ENCODE results near the gene CD81. TPM values are rescaled to one million over a fixed set of nuclear protein-coding genes. Genes with fewer than 3 reads are reported as not detected.
"Not testable (repeated sequence)": the region's sequence is repeated elsewhere in the genome, so short reads cannot be mapped to it uniquely, and the experiment has no call there.

Gene CD81
- total RNA-seq, 2 experiments from 2014 or later: 177 to 178 TPM

DNA sequence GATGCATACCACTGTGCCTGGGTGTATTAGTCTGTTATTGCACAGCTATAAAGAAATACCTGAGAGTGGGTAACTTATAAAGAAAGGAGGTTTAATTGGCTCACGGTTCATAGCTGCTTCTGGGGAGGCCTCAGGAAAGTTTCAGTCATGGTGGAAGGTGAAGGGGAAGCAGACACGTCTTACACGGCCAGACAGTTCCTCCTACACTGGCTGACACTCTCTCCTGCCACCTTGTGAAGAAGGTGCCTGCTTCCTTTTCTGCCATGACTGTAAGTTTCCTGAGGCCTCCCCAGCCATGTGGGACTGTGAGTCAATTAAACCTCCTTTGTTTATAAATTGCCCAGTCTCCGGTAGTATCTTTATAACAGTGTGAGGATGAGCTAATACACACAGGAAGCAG lies 33.6 kb upstream of the CD81 start:
- DNase-seq: no peak
- CTCF ChIA-PET: interaction anchor here (0.6 kb wide), 1 partner anchor 59 kb away, joined by 3 read pairs; no protein-coding TSS in a partner anchor
- intact Hi-C loops (cut with micrococcal nuclease): no loop called here
- H3K36me3 Mint-ChIP-seq: no peaks in the 10 kb centered on the region
- no peak overlapping the region for H3K4me3 Mint-ChIP-seq
- H3K27ac Mint-ChIP-seq: no peak overlapping the region
- H3K4me1 Mint-ChIP-seq (ENCODE audit: low read depth): no peaks in the 10 kb centered on the region
- peaks cover 8% of the 10 kb centered on the region for H3K9me3 Mint-ChIP-seq
- POLR2A ChIA-PET: no interaction called here
- H3K27me3 Mint-ChIP-seq: peaks cover 3% of the 10 kb centered on the region

DNA sequence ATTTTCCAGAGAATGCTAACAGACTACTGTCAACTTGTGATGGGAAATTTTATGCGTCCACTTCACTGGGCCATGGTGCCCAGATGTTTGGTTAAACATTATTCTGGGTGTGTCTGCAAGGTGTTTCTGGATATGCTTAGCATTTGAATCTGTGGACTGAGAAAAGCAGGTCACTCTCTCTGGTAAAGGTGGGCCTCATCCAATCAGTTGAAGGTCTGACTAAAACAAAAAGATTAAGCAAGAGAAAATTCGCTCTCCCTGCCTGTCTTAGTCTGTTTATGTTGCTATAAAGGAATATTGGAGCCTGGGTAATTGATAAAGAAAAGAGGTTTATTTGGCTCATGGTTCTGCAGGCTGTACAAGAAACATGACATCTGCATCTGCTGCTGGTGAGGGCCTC lies 32.1 kb upstream of the CD81 start:
- H3K9me3 Mint-ChIP-seq: peaks cover 17% of the 10 kb centered on the region
- H3K27ac Mint-ChIP-seq: no peak overlapping the region
- no peak overlapping the region for H3K4me3 Mint-ChIP-seq
- CTCF ChIA-PET: no interaction called here
- no peaks in the 10 kb centered on the region for H3K36me3 Mint-ChIP-seq
- POLR2A ChIA-PET: no interaction called here
- H3K4me1 Mint-ChIP-seq (ENCODE audit: low read depth): no peaks in the 10 kb centered on the region
- no peak for DNase-seq
- intact Hi-C loops (cut with micrococcal nuclease): no loop called here
- H3K27me3 Mint-ChIP-seq: no peaks in the 10 kb centered on the region

DNA sequence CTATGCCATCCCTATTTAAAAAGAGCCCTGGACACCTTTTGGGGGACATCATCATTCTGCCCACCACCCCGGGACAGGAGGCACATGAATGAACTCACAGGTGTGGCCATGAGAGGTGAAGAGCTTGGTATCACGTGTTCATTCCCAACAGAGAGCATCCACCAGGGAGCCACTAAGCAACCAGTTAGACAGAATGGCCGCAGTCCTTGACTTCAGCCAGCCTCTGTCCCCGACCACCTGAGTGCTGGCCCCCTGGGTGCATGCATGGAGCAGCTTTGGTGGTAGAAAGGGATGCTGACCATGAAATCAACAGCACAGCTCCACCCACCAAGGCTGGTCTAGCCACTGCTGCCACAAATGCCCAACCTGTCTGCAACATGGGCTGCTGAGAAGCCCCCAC lies 31.1 kb upstream of the CD81 start:
- no peaks in the 10 kb centered on the region for H3K27me3 Mint-ChIP-seq
- H3K36me3 Mint-ChIP-seq: no peaks in the 10 kb centered on the region
- ChIA-PET CTCF (interaction anchor here (1.0 to 1.2 kb wide), 2 partner anchors 9 to 74 kb away, joined by 3 to 7 read pairs; no protein-coding TSS in a partner anchor), POLR2A (no interaction called here)
- intact Hi-C loops (cut with micrococcal nuclease): no loop called here
- no peaks in the 10 kb centered on the region for H3K4me1 Mint-ChIP-seq (ENCODE audit: low read depth)
- H3K27ac Mint-ChIP-seq: no peak overlapping the region
- H3K4me3 Mint-ChIP-seq: no peak overlapping the region
- peaks cover 17% of the 10 kb centered on the region for H3K9me3 Mint-ChIP-seq
- no peak for DNase-seq

DNA sequence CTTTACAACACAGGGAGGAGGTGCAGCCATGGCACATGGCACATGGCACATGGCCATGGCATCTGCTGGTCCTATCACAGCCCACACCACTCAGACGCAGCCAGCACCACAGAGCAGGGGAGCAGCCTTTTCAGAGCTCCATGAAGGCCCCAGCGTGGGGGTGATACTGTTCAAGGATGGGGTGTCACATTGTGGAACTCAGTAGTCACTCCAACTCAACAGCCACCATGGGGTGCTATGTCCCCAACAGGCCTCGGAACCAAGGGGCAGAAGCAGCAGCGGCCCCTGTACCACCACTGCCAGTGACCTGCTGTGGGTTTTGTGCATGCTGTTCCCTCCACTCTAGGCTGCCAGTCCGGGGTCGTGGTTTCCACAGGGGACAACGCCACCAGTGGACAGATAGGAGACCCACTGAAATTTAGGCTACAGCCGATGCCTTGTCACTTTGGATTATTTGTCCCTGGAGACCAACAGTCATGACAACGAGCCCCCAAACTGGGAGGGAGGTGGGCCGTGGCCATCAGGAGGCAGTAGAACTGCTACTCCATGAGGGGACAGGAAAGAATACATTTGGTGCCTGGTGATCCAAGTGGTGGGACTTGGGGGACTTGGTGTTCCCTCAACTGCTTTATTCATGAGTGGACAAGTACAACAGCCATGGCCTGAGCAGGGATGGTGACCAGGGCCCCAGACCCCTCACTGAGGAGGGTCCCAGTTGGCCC lies 30.4 kb upstream of the CD81 start:
- no peak overlapping the region for H3K27ac Mint-ChIP-seq
- intact Hi-C loops (cut with micrococcal nuclease): no loop called here
- H3K27me3 Mint-ChIP-seq: no peaks in the 10 kb centered on the region
- ChIA-PET CTCF (interaction anchor here (1.0 to 1.2 kb wide), 2 partner anchors 10 to 73 kb away, joined by 3 to 7 read pairs; no protein-coding TSS in a partner anchor), POLR2A (no interaction called here)
- peaks cover 17% of the 10 kb centered on the region for H3K9me3 Mint-ChIP-seq
- H3K36me3 Mint-ChIP-seq: no peaks in the 10 kb centered on the region
- no peaks in the 10 kb centered on the region for H3K4me1 Mint-ChIP-seq (ENCODE audit: low read depth)
- no peak overlapping the region for H3K4me3 Mint-ChIP-seq
- DNase-seq: no peak

DNA sequence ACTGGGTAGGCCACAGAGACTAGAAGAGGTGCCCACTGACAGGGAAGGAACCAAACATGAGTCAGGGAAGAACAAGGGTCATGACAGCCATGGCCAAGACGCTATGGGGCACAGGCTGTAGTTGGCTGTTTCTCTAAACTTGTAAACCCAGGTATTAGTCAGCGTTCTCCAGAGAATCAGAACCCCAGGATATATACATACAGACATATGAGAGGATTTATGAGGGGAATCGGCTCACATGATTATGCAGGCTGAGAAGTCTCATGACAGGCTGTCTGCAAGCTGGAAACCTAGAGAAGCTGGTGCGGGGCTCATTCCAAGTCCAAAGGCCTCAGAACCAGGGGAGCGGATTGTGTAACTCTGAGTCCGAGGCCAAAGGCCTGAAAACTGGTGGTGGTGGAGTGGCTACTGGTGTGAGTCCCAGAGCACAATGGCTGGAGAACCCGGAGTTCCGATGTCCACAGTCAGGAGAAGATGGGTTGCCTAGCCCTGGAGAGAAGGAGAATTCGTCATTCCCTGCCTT lies 29.7 kb upstream of the CD81 start:
- no peaks in the 10 kb centered on the region for H3K36me3 Mint-ChIP-seq
- H3K4me3 Mint-ChIP-seq: no peak overlapping the region
- ChIA-PET CTCF (no interaction called here), POLR2A (no interaction called here)
- no peaks in the 10 kb centered on the region for H3K4me1 Mint-ChIP-seq (ENCODE audit: low read depth)
- intact Hi-C loops (cut with micrococcal nuclease): no loop called here
- DNase-seq: no peak
- H3K27me3 Mint-ChIP-seq: no peaks in the 10 kb centered on the region
- peaks cover 17% of the 10 kb centered on the region for H3K9me3 Mint-ChIP-seq
- H3K27ac Mint-ChIP-seq: no peak overlapping the region

DNA sequence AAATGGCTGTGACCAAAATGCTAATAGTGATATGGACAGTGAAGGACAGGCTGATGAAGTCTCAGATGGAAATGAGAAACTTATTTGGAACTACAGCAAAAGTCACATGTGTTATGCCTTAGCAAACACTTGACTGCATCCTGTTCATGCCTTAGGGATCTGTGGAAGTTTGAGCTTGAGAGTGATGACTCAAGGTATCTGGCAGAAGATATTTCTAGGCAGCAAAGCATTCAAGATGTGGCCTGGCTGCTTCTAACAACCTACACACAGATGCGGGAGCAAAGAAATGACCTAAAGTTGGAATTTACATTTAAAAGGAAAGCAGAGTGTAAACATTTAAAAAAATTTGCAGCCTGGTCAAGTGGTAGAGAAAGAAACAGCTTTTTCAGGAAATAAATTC lies 28.1 kb upstream of the CD81 start:
- H3K4me3 Mint-ChIP-seq: no peak overlapping the region
- H3K27ac Mint-ChIP-seq: no peak overlapping the region
- intact Hi-C loops (cut with micrococcal nuclease): no loop called here
- H3K4me1 Mint-ChIP-seq (ENCODE audit: low read depth): no peaks in the 10 kb centered on the region
- H3K9me3 Mint-ChIP-seq: peaks cover 16% of the 10 kb centered on the region
- no peaks in the 10 kb centered on the region for H3K36me3 Mint-ChIP-seq
- POLR2A ChIA-PET: no interaction called here
- DNase-seq: no peak
- no peaks in the 10 kb centered on the region for H3K27me3 Mint-ChIP-seq
- CTCF ChIA-PET: no interaction called here

DNA sequence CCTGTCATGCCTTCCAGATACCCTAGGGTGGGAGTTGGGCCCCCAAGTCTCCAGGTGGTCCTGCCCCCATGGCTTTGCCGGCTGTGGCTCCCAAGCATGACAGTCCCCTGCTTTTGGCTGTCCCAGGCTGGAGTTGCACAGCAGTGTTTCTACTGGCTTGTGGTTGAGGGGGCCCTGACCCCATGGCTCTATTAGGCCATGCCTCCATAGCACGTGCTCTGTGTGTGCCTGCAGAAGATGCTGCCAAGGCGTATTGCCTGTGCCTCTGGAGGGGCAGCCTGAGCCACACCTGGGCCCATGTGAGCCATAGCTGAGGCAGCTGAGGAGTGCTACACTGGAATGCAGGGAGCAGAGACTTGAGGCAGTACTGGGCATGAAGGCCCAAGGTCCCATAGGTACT lies 25.4 kb upstream of the CD81 start:
- Mint-ChIP-seq H3K4me3 (no peak overlapping the region), H3K4me1 (ENCODE audit: low read depth) (no peaks in the 10 kb centered on the region), H3K27me3 (no peaks in the 10 kb centered on the region), H3K27ac (no peak overlapping the region), H3K36me3 (no peaks in the 10 kb centered on the region), H3K9me3 (peaks cover 9% of the 10 kb centered on the region)
- no peak for DNase-seq
- ChIA-PET POLR2A (no interaction called here), CTCF (interaction anchor here (0.8 kb wide), 1 partner anchor 69 kb away, joined by 3 read pairs; no protein-coding TSS in a partner anchor)
- intact Hi-C loops (cut with micrococcal nuclease): no loop called here

DNA sequence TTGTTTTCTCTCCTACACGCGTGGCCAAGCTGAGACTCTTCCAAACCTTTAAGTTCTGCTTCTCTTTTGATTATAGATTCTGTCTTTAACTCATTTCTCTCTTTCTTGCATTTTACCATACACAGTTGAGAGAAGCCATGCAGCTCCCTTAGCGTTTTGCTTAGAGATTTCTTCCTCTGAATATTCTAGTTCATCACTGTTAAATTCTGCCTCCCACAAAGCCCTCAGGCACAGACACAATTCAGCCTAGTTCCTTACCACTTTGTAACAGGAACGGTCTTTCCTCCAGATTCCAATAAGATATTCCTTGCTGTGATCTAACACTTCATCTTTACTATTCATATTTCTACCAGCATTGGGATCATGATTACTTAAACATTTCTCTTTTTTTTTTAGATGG lies 24.7 kb upstream of the CD81 start:
- intact Hi-C loops (cut with micrococcal nuclease): no loop called here
- ChIA-PET POLR2A (no interaction called here), CTCF (interaction anchor here (0.8 kb wide), 1 partner anchor 68 kb away, joined by 3 read pairs; no protein-coding TSS in a partner anchor)
- Mint-ChIP-seq H3K4me1 (ENCODE audit: low read depth) (no peaks in the 10 kb centered on the region), H3K4me3 (no peak overlapping the region), H3K27ac (no peak overlapping the region), H3K9me3 (peaks cover 9% of the 10 kb centered on the region), H3K27me3 (no peaks in the 10 kb centered on the region), H3K36me3 (no peaks in the 10 kb centered on the region)
- DNase-seq: no peak

DNA sequence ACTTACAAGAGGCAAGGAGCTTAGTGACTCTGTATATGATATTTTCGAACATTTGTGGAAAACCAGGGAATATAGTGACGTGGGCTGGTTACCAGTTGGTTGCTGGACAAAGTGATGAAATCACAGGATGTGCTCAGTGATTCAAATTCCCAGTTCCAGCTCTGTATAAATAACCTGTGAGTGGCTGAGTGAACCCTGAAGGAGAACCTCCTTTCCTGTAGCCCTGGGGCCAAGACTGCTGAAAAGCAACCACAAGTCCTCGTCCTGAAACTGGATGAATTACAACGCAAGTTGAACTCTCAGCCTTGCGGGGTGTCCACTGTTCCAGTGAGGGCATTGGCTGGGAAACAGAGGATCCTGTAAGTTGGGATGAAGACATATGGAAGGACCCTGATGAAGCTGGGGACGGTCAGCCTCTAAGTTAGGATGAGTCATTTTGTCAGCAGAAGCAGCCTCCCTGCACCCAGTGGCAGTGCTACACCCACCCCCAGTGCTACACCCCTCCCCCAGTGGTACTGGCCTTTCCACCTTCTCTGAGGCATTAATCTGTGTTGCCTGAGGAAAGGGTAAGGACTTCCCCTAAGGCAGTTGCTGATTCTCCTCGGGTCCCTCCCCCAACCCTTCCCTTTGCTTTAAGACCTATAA lies 22.0 kb upstream of the CD81 start:
- Mint-ChIP-seq H3K4me1 (ENCODE audit: low read depth) (no peaks in the 10 kb centered on the region), H3K36me3 (no peaks in the 10 kb centered on the region), H3K9me3 (no peaks in the 10 kb centered on the region), H3K4me3 (no peak overlapping the region), H3K27ac (no peak overlapping the region), H3K27me3 (no peaks in the 10 kb centered on the region)
- DNase-seq: no peak
- ChIA-PET CTCF (interaction anchor here (0.9 kb wide), 1 partner anchor 66 kb away, joined by 3 read pairs; no protein-coding TSS in a partner anchor), POLR2A (no interaction called here)
- intact Hi-C loops (cut with micrococcal nuclease): no loop called here

DNA sequence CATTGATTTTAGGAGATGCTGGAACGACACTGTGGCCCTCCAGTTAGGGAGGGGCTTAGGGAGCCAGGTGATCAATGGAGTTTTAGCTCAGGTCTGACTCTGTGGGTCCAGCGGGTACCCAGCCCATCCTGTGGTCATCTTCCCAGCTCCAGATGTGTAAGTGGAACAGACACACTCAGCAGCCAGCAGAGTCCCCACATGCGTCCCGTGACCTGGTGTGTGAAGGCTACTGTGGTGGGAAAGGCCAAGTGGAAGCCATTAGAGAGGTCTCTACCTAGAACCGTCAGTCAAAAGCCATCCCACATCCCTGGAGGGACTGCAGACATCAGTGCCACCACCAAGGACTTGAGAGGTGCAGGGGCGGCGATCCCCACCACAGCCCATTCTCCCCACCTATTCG lies 19.9 kb upstream of the CD81 start:
- H3K4me3 Mint-ChIP-seq: no peak overlapping the region
- ChIA-PET CTCF (no interaction called here), POLR2A (no interaction called here)
- intact Hi-C loops (cut with micrococcal nuclease): no loop called here
- DNase-seq: no peak
- H3K4me1 Mint-ChIP-seq (ENCODE audit: low read depth): no peaks in the 10 kb centered on the region
- H3K27ac Mint-ChIP-seq: no peak overlapping the region
- no peaks in the 10 kb centered on the region for H3K9me3 Mint-ChIP-seq
- H3K36me3 Mint-ChIP-seq: no peaks in the 10 kb centered on the region
- H3K27me3 Mint-ChIP-seq: no peaks in the 10 kb centered on the region

DNA sequence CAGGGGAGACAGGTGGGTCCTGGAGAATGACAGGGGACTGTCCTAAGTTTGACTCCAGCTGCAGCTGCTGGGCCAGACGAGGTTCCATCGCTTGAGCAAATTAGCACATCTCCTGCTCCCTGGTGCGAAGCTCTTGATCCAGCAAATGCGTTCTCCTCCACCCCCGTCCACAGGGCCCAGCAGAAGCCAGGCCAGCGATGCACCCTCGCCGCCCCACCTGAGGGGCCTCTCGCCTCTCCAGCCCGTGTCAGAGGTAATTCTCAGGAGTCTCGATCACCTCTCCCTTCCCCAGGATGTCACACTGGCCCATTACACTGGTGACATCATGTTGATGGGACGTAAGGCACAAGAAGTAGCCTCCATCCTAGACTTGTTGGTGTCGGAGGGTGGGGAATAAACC lies 19.5 kb upstream of the CD81 start:
- H3K27me3 Mint-ChIP-seq; H3K4me3 Mint-ChIP-seq; DNase-seq; H3K27ac Mint-ChIP-seq; POLR2A ChIA-PET; H3K36me3 Mint-ChIP-seq; H3K4me1 Mint-ChIP-seq (ENCODE audit: low read depth); intact Hi-C loops (cut with micrococcal nuclease); CTCF ChIA-PET; H3K9me3 Mint-ChIP-seq: not testable (repeated sequence)

DNA sequence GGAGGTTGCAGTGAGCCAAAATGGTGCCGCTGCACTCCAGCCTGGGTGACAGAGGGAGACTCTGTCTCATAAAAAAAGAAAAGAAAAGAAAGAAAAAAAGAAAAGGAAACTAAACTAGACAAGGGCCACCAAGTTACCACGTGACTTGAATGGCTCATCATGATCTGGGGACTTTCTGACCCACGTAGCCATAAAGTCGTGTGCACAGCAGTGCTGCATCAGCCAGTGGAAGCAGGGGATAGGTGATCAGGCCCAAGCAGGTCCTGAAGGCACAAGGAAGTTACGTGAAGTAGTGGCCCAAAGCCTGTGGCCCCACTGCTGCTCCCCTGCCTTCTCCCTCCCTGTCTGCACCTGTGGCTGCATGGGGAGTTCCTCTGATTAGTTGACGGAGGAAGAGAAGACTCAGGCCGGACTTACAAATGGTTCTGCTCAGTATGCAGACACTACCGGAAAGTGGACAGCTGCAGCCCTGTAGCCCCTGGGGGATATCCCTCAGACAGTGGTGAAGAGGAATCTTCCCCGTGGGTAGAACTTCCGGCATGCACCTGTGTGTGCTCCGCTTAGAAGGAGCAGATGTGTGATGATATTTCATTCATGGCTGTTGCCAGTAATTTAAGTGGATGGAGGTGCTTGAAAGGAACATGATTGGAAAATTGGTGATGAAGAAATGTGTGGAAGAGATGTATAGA lies 18.2 kb upstream of the CD81 start:
- no peak for DNase-seq
- ChIA-PET POLR2A (no interaction called here), CTCF (interaction anchor here (1.3 kb wide), 1 partner anchor 62 kb away, joined by 3 read pairs; no protein-coding TSS in a partner anchor)
- no peaks in the 10 kb centered on the region for H3K36me3 Mint-ChIP-seq
- H3K27me3 Mint-ChIP-seq: no peaks in the 10 kb centered on the region
- no peak overlapping the region for H3K27ac Mint-ChIP-seq
- no peaks in the 10 kb centered on the region for H3K9me3 Mint-ChIP-seq
- intact Hi-C loops (cut with micrococcal nuclease): no loop called here
- H3K4me1 Mint-ChIP-seq (ENCODE audit: low read depth): no peaks in the 10 kb centered on the region
- no peak overlapping the region for H3K4me3 Mint-ChIP-seq
